ENCODE measurements around the gene UGGT1. TPM values are rescaled to one million over a fixed set of nuclear protein-coding genes. Genes with fewer than 3 reads are reported as not detected.

UGGT1 gene
- total RNA-seq, 6 experiments from 2014 or later, result 31.4 to 96.5 (median 41.4) TPM

GRCh38 chr2:128090575-128090944, 440 bp upstream of the UGGT1 start:
- ATAC-seq (no peak), DNase-seq (no peak)
- Histone ChIP-seq H3K9me3 (no peaks in the 10 kb centered on the region), H3K4me3 (peak overlapping the region; percentile 85 to 99 (median 97)), H3K36me3 (no peaks in the 10 kb centered on the region), H3K27me3 (no peaks in the 10 kb centered on the region), H3K27ac (peak overlapping the region; percentile 60 to 69 (median 61)), H3K4me1 (peaks cover 0 to 12% (median 0%) of the 10 kb centered on the region in 4 donors)
- TF ChIP-seq POLR2A (IDR thresholded peaks at IDR 0.05), result no peak
- no peak for TF ChIP-seq CTCF (IDR thresholded peaks at IDR 0.05)
- intact Hi-C loops (cut with DNase I), result no loop called here
- 0% methylated on average over 4 of the region's 4 CpGs for WGBS (ENCODE audit: insufficient coverage, low coverage, low lambda C conversion rate, missing lambda C conversion rate)

GRCh38 chr2:128091726-128092080, 703 bp downstream of the UGGT1 start:
- no peaks in the 10 kb centered on the region for H3K27me3 ChIP-seq
- no peaks in the 10 kb centered on the region for H3K9me3 ChIP-seq
- ATAC-seq (peak in 3 of 4 donors; percentile 3 to 24 (median 4)), DNase-seq (no peak)
- H3K36me3 ChIP-seq, result no peaks in the 10 kb centered on the region
- intact Hi-C loops (cut with DNase I), result no loop called here
- peaks cover 0 to 12% (median 0%) of the 10 kb centered on the region in 4 donors for H3K4me1 ChIP-seq
- TF ChIP-seq POLR2A (IDR thresholded peaks at IDR 0.05) (no peak), CTCF (IDR thresholded peaks at IDR 0.05) (no peak)
- H3K4me3 ChIP-seq, result peak overlapping the region; percentile 85 to 99 (median 97)
- peak overlapping the region; percentile 60 to 62 (median 60) for H3K27ac ChIP-seq
- 1% methylated on average over 7 of the region's 9 CpGs for WGBS (ENCODE audit: insufficient coverage, low coverage, low lambda C conversion rate, missing lambda C conversion rate)

GRCh38 chr2:128092656-128093055, 1.7 kb downstream of the UGGT1 start:
- 60% methylated on average over 3 of the region's 3 CpGs for WGBS (ENCODE audit: insufficient coverage, low coverage, low lambda C conversion rate, missing lambda C conversion rate)
- Histone ChIP-seq H3K27ac (no peak overlapping the region), H3K9me3 (no peaks in the 10 kb centered on the region), H3K27me3 (no peaks in the 10 kb centered on the region), H3K36me3 (peaks cover 0 to 4% (median 0%) of the 10 kb centered on the region in 4 donors), H3K4me3 (no peak overlapping the region), H3K4me1 (peaks cover 0 to 12% (median 0%) of the 10 kb centered on the region in 4 donors)
- ATAC-seq, result no peak
- TF ChIP-seq CTCF (IDR thresholded peaks at IDR 0.05) (no peak), POLR2A (IDR thresholded peaks at IDR 0.05) (no peak)
- no peak for DNase-seq
- intact Hi-C loops (cut with DNase I), result no loop called here

- WGBS (ENCODE audit: insufficient coverage, low coverage, low lambda C conversion rate, missing lambda C conversion rate), result 53% methylated on average over 4 of the region's 5 CpGs
- intact Hi-C loops (cut with DNase I), result no loop called here
Measured at GRCh38 chr2:128093762-128094161, 2.8 kb downstream of the UGGT1 start.

More at GRCh38 chr2:128093762-128094161, 2.8 kb downstream of the UGGT1 start:
- peaks cover 0 to 15% (median 2%) of the 10 kb centered on the region in 4 donors for H3K36me3 ChIP-seq
- H3K27me3 ChIP-seq, result no peaks in the 10 kb centered on the region
- no peaks in the 10 kb centered on the region for H3K9me3 ChIP-seq
- no peak overlapping the region for H3K4me3 ChIP-seq
- TF ChIP-seq CTCF (IDR thresholded peaks at IDR 0.05) (no peak), POLR2A (IDR thresholded peaks at IDR 0.05) (no peak)
- H3K4me1 ChIP-seq, result peaks cover 0 to 12% (median 0%) of the 10 kb centered on the region in 4 donors
- no peak for ATAC-seq
- no peak for DNase-seq
- no peak overlapping the region for H3K27ac ChIP-seq
